ENCODE measurements around the gene IDH3A.

Gene IDH3A

GRCh38 chr15:78213425-78213750, 64.2 kb downstream of the IDH3A start:
- no peak for DNase-seq (ENCODE audit: extremely low read depth in 1 of 2, low read depth in 1 of 2)

GRCh38 chr15:78213956-78214355, 64.8 kb downstream of the IDH3A start:
- no peak for DNase-seq (ENCODE audit: extremely low read depth in 1 of 2, low read depth in 1 of 2)

- no peak for DNase-seq (ENCODE audit: extremely low read depth in 1 of 2, low read depth in 1 of 2)
These were observed 67.3 kb downstream of the IDH3A start for GRCh38 chr15:78216276-78217104.

- DNase-seq (ENCODE audit: extremely low read depth in 1 of 2, low read depth in 1 of 2), result no peak
These were observed 71.6 kb downstream of the IDH3A start for GRCh38 chr15:78220713-78221112.

Data from stimulated activated CD8-positive, alpha-beta memory T cell treated with anti-CD3 and anti-CD28 coated beads, Interleukin-7, amount 100 ng/mL, for 48 hours (primary cell).